Effector CD4-positive, alpha-beta T cell (primary cell): ENCODE results near the gene TMEM164.

Experiments
- DNase-seq: peaks from one replicate; pipeline ENCODE4 v3.0.0-alpha.2; 2020

TMEM164 gene

GRCh38 chrX:110042496-110042895 lies 39.6 kb downstream of the TMEM164 start:
- DNase-seq, result no peak

- DNase-seq, result no peak
Observed at GRCh38 chrX:110043506-110043905, 40.6 kb downstream of the TMEM164 start.

- DNase-seq, result no peak
Observed at GRCh38 chrX:110044346-110045249, 41.7 kb downstream of the TMEM164 start.

- DNase-seq, result no peak
Observed at GRCh38 chrX:110045421-110045820, 42.5 kb downstream of the TMEM164 start.

- no peak for DNase-seq
Observed at GRCh38 chrX:110046001-110046400, 43.1 kb downstream of the TMEM164 start.

GRCh38 chrX:110046971-110047370 lies 44.1 kb downstream of the TMEM164 start:
- no peak for DNase-seq

GRCh38 chrX:110049096-110049495 lies 46.2 kb downstream of the TMEM164 start:
- no peak for DNase-seq

GRCh38 chrX:110050386-110050785 lies 47.5 kb downstream of the TMEM164 start:
- no peak for DNase-seq

GRCh38 chrX:110050901-110051300 lies 48.0 kb downstream of the TMEM164 start:
- no peak for DNase-seq

GRCh38 chrX:110051559-110051958 lies 48.6 kb downstream of the TMEM164 start:
- no peak for DNase-seq

- DNase-seq, result no peak
Observed at GRCh38 chrX:110052303-110052702, 49.4 kb downstream of the TMEM164 start.

- no peak for DNase-seq
Observed at GRCh38 chrX:110053453-110053852, 50.5 kb downstream of the TMEM164 start.

GRCh38 chrX:110055616-110056015 lies 52.7 kb downstream of the TMEM164 start:
- no peak for DNase-seq

GRCh38 chrX:110056419-110056818 lies 53.5 kb downstream of the TMEM164 start:
- DNase-seq, result no peak

- no peak for DNase-seq
Observed at GRCh38 chrX:110059410-110059809, 56.5 kb downstream of the TMEM164 start.

- DNase-seq, result no peak
Observed at GRCh38 chrX:110060317-110060716, 57.4 kb downstream of the TMEM164 start.

GRCh38 chrX:110060846-110061537 lies 58.1 kb downstream of the TMEM164 start:
- no peak for DNase-seq

GRCh38 chrX:110062919-110063318 lies 60.0 kb downstream of the TMEM164 start:
- no peak for DNase-seq

- no peak for DNase-seq
Observed at GRCh38 chrX:110066488-110067225, 63.7 kb downstream of the TMEM164 start.

GRCh38 chrX:110070970-110071369 lies 68.1 kb downstream of the TMEM164 start:
- no peak for DNase-seq

- no peak for DNase-seq
Observed at GRCh38 chrX:110081320-110081719, 78.4 kb downstream of the TMEM164 start.

GRCh38 chrX:110081740-110082139 lies 78.8 kb downstream of the TMEM164 start:
- no peak for DNase-seq

- DNase-seq, result no peak
Observed at GRCh38 chrX:110082161-110082560, 79.2 kb downstream of the TMEM164 start.
